HL-60 (cell line): ENCODE results near the gene HPSE2.

Experiments used
- DNase-seq, 2 experiments: peaks; one replicate each; pipeline ENCODE4 v3.0.0-alpha.2; 2010 to 2020; ENCODE audit warnings: low read depth in 1 of 2, low spot score in 1 of 2
- H3K27ac ChIP-seq: fragments of 250-450 bp; sonication (Bioruptor Pico); replicated peaks from 2 replicates; pipeline ENCODE4 v1.5.1; 2020; ENCODE audit warnings: mild to moderate bottlenecking, moderate library complexity
- H3K27me3 ChIP-seq: fragments of 250-450 bp; sonication (Bioruptor Pico); 2 replicates; pipeline ENCODE4 v1.5.1; 2021; ENCODE audit warnings: mild to moderate bottlenecking, moderate library complexity; ENCODE audit not compliant: insufficient read depth, poor library complexity, severe bottlenecking
- H3K4me3 ChIP-seq: replicated peaks from 2 replicates; pipeline ENCODE4 v1.5.1; 2011; ENCODE audit warnings: mild to moderate bottlenecking, control low read depth, low read length; ENCODE audit not compliant: insufficient read depth
- CTCF ChIP-seq: IDR thresholded peaks from one replicate; pipeline ENCODE4 v1.5.1; 2011; ENCODE audit warnings: low read length, control low read depth, inconsistent platforms; ENCODE audit not compliant: insufficient read depth
- GABPA ChIP-seq: IDR thresholded peaks from 2 replicates; pipeline ENCODE4 v1.6.1; 2012; ENCODE audit warnings: low read depth
- POLR2AphosphoS5 ChIP-seq: IDR thresholded peaks from 2 replicates; pipeline ENCODE4 v1.6.1; 2012; ENCODE audit warnings: low read depth
- REST ChIP-seq: IDR thresholded peaks from 2 replicates; pipeline ENCODE4 v1.6.1; 2012; ENCODE audit warnings: low read depth; ENCODE audit not compliant: insufficient replicate concordance
- SPI1 ChIP-seq: IDR thresholded peaks from 2 replicates; pipeline ENCODE4 v1.6.1; 2012; ENCODE audit warnings: low read depth, mild to moderate bottlenecking, borderline replicate concordance

Gene HPSE2

GRCh38 chr10:98963608-98964007, 272.0 kb downstream of the HPSE2 start:
- no peak for TF ChIP-seq CTCF
- TF ChIP-seq SPI1, result no peak
- TF ChIP-seq REST, result no peak
- TF ChIP-seq POLR2AphosphoS5, result no peak
- no peak for TF ChIP-seq GABPA
- no peaks in the 10 kb centered on the region for H3K27me3 ChIP-seq
- no peak overlapping the region for H3K4me3 ChIP-seq
- H3K27ac ChIP-seq, result no peak overlapping the region
- DNase-seq, result no peak

GRCh38 chr10:98959379-98959778, 276.3 kb downstream of the HPSE2 start:
- TF ChIP-seq REST (no peak), POLR2AphosphoS5 (no peak), SPI1 (no peak), CTCF (no peak), GABPA (no peak)
- no peak for DNase-seq
- no peak overlapping the region for H3K27ac ChIP-seq
- H3K4me3 ChIP-seq, result no peak overlapping the region
- no peaks in the 10 kb centered on the region for H3K27me3 ChIP-seq

- TF ChIP-seq REST (no peak), GABPA (no peak), SPI1 (no peak), POLR2AphosphoS5 (no peak), CTCF (no peak)
- no peaks in the 10 kb centered on the region for H3K27me3 ChIP-seq
- H3K27ac ChIP-seq, result no peak overlapping the region
- no peak for DNase-seq
- no peak overlapping the region for H3K4me3 ChIP-seq
These were observed 277.9 kb downstream of the HPSE2 start for GRCh38 chr10:98957801-98958200.
